Neural cell (in vitro differentiated cells): ENCODE measurements around the gene MAGI1. TPM values are rescaled to one million over a fixed set of nuclear protein-coding genes. Genes with fewer than 3 reads are reported as not detected.

Experiments
- H2AFZ ChIP-seq: fragments of 200-600, 300-800 bp; sonication (generic), shearing (Covaris generic); 2 replicates; pipeline ENCODE4 v1.6.0; 2014; ENCODE audit warnings: low read depth, mild to moderate bottlenecking, antibody characterized with exemption, low read length, moderate library complexity
- H3F3A ChIP-seq: fragments of 200-600 bp; shearing (Covaris generic); 2 replicates; pipeline ENCODE4 v1.6.1; 2016; ENCODE audit warnings: mild to moderate bottlenecking, moderate library complexity, mixed read lengths, antibody characterized with exemption, low read length; ENCODE audit not compliant: insufficient read depth, poor library complexity, severe bottlenecking
- H3K27ac ChIP-seq: fragments of 200-600, 300-800 bp; sonication (generic), shearing (Covaris generic); 2 replicates; pipeline ENCODE4 v1.5.1; 2014; ENCODE audit warnings: mild to moderate bottlenecking, low read length, moderate library complexity
- H3K27me3 ChIP-seq: fragments of 300-800, 200-600 bp; sonication (generic), shearing (Covaris generic); 2 replicates; pipeline ENCODE4 v1.6.0; 2014; ENCODE audit warnings: mild to moderate bottlenecking, low read depth, low read length, moderate library complexity; ENCODE audit not compliant: insufficient read depth
- H3K36me3 ChIP-seq: fragments of 300-800, 200-600 bp; sonication (generic), shearing (Covaris generic); 2 replicates; pipeline ENCODE4 v1.5.1; 2014; ENCODE audit warnings: mild to moderate bottlenecking, antibody characterized with exemption, low read length, moderate library complexity; ENCODE audit not compliant: insufficient read depth
- H3K4me2 ChIP-seq: fragments of 300-800, 200-600 bp; sonication (generic), shearing (Covaris generic); 2 replicates; pipeline ENCODE4 v1.6.0; 2014; ENCODE audit warnings: mild to moderate bottlenecking, low read length
- H3K4me3 ChIP-seq: fragments of 300-800, 200-600 bp; sonication (generic), shearing (Covaris generic); 2 replicates; pipeline ENCODE4 v1.5.1; 2014; ENCODE audit warnings: mild to moderate bottlenecking, low read length, moderate library complexity
- H3K79me2 ChIP-seq: fragments of 200-600 bp; shearing (Covaris generic); replicated peaks from 2 replicates; pipeline ENCODE4 v1.6.0; 2014; ENCODE audit warnings: mild to moderate bottlenecking, low read length, moderate library complexity; ENCODE audit not compliant: insufficient read depth
- H3K9ac ChIP-seq: fragments of 300-800, 200-600 bp; sonication (generic), shearing (Covaris generic); 2 replicates; pipeline ENCODE4 v1.6.1; 2016; ENCODE audit warnings: mild to moderate bottlenecking, low read length, mixed read lengths
- H3K9me2 ChIP-seq: fragments of 200-600 bp; shearing (Covaris generic); 2 replicates; pipeline ENCODE4 v1.6.1; 2016; ENCODE audit warnings: mild to moderate bottlenecking, low read length, mixed read lengths; ENCODE audit not compliant: insufficient read depth
- H3K9me3 ChIP-seq: fragments of 200-600, 300-800 bp; sonication (generic), shearing (Covaris generic); 2 replicates; pipeline ENCODE4 v1.6.1; 2016; ENCODE audit warnings: mild to moderate bottlenecking, mixed run types, low read length, moderate library complexity, mixed read lengths
- H4K20me1 ChIP-seq: fragments of 200-600 bp; shearing (Covaris generic); 2 replicates; pipeline ENCODE4 v1.6.1; 2016; ENCODE audit warnings: mild to moderate bottlenecking, mixed run types; ENCODE audit not compliant: insufficient read depth
- CTCF ChIP-seq: fragments of 450-650 bp; IDR thresholded peaks from 2 replicates; pipeline ENCODE4 v1.5.1; 2014; ENCODE audit warnings: antibody characterized with exemption, mild to moderate bottlenecking, moderate library complexity; ENCODE audit not compliant: poor library complexity, severe bottlenecking
- EP300 ChIP-seq: fragments of 450-650 bp; conservative IDR thresholded peaks from 2 replicates; pipeline ENCODE4 v1.6.1; 2014; ENCODE audit warnings: antibody characterized with exemption, mild to moderate bottlenecking, moderate library complexity; ENCODE audit not compliant: poor library complexity, severe bottlenecking
- EZH2 ChIP-seq: fragments of 200-600, 300-800 bp; shearing (Covaris generic), sonication (generic); IDR thresholded peaks from 2 replicates; pipeline ENCODE4 v1.6.1; 2014; ENCODE audit warnings: antibody characterized with exemption, low read length, borderline replicate concordance, mild to moderate bottlenecking; ENCODE audit not compliant: insufficient read depth, poor library complexity, severe bottlenecking
- MXI1 ChIP-seq: fragments of 450-650 bp; conservative IDR thresholded peaks from 2 replicates; pipeline ENCODE4 v1.6.1; 2014; ENCODE audit warnings: antibody characterized with exemption, mild to moderate bottlenecking; ENCODE audit not compliant: poor library complexity, severe bottlenecking
- POLR2AphosphoS5 ChIP-seq: IDR thresholded peaks from 2 replicates; pipeline ENCODE4 v1.6.1; 2012
- RAD21 ChIP-seq: fragments of 450-650 bp; conservative IDR thresholded peaks from 2 replicates; pipeline ENCODE4 v1.6.1; 2014; ENCODE audit warnings: antibody characterized with exemption, mild to moderate bottlenecking, moderate library complexity
- SMC3 ChIP-seq: fragments of 450-650 bp; conservative IDR thresholded peaks from 2 replicates; pipeline ENCODE4 v1.6.1; 2014; ENCODE audit warnings: antibody characterized with exemption, mild to moderate bottlenecking, moderate library complexity; ENCODE audit not compliant: poor library complexity
- TAF1 ChIP-seq: IDR thresholded peaks from 2 replicates; pipeline ENCODE4 v1.6.1; 2012; ENCODE audit warnings: low read depth
- polyA plus RNA-seq: library from polyadenylated mRNA; depleted of rRNA; stranded (reverse); fragments of >200 nt; gene quantifications from 2 replicates; pipeline ENCODE4 v1.2.3, GENCODE V29; 2014
- TF ChIP-seq, protein P1 (sequence below): IDR thresholded peaks from 2 replicates; pipeline ENCODE4 v1.6.1; 2012; ENCODE audit warnings: borderline replicate concordance

The MAGI1 gene
- polyA plus RNA-seq, 1 donor from 2014 or later = 44.7 TPM

- no peaks in the 10 kb centered on the region for H3K9me2 ChIP-seq
- H3F3A ChIP-seq = no peaks in the 10 kb centered on the region
- TF ChIP-seq TAF1 = no peak
- TF ChIP-seq CTCF = no peak
- no peak for TF ChIP-seq POLR2AphosphoS5
- no peak for TF ChIP-seq SMC3
- TF ChIP-seq, protein P1, sequence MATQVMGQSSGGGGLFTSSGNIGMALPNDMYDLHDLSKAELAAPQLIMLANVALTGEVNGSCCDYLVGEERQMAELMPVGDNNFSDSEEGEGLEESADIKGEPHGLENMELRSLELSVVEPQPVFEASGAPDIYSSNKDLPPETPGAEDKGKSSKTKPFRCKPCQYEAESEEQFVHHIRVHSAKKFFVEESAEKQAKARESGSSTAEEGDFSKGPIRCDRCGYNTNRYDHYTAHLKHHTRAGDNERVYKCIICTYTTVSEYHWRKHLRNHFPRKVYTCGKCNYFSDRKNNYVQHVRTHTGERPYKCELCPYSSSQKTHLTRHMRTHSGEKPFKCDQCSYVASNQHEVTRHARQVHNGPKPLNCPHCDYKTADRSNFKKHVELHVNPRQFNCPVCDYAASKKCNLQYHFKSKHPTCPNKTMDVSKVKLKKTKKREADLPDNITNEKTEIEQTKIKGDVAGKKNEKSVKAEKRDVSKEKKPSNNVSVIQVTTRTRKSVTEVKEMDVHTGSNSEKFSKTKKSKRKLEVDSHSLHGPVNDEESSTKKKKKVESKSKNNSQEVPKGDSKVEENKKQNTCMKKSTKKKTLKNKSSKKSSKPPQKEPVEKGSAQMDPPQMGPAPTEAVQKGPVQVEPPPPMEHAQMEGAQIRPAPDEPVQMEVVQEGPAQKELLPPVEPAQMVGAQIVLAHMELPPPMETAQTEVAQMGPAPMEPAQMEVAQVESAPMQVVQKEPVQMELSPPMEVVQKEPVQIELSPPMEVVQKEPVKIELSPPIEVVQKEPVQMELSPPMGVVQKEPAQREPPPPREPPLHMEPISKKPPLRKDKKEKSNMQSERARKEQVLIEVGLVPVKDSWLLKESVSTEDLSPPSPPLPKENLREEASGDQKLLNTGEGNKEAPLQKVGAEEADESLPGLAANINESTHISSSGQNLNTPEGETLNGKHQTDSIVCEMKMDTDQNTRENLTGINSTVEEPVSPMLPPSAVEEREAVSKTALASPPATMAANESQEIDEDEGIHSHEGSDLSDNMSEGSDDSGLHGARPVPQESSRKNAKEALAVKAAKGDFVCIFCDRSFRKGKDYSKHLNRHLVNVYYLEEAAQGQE = no peak
- no peak for TF ChIP-seq MXI1
- TF ChIP-seq EP300 = no peak
- no peak overlapping the region for H3K27ac ChIP-seq
- H3K4me2 ChIP-seq = no peak overlapping the region
- H3K4me3 ChIP-seq = no peak overlapping the region
- H2AFZ ChIP-seq = no peak overlapping the region
- H3K36me3 ChIP-seq = no peaks in the 10 kb centered on the region
- H3K9ac ChIP-seq = no peak overlapping the region
- H4K20me1 ChIP-seq = no peaks in the 10 kb centered on the region
- H3K79me2 ChIP-seq = no peaks in the 10 kb centered on the region
- no peaks in the 10 kb centered on the region for H3K9me3 ChIP-seq
- no peaks in the 10 kb centered on the region for H3K27me3 ChIP-seq
Observed at GRCh38 chr3:65326574-65326973, 712.1 kb downstream of the MAGI1 start.

- Histone ChIP-seq H3K9ac (no peak overlapping the region), H3F3A (no peaks in the 10 kb centered on the region), H3K36me3 (no peaks in the 10 kb centered on the region), H3K4me2 (no peak overlapping the region), H3K27ac (no peak overlapping the region), H3K9me3 (no peaks in the 10 kb centered on the region), H3K79me2 (no peaks in the 10 kb centered on the region), H3K4me3 (no peak overlapping the region), H3K27me3 (no peaks in the 10 kb centered on the region), H3K9me2 (no peaks in the 10 kb centered on the region), H2AFZ (no peak overlapping the region), H4K20me1 (no peaks in the 10 kb centered on the region)
- no peak for TF ChIP-seq EP300
- no peak for TF ChIP-seq TAF1
- no peak for TF ChIP-seq EZH2
- no peak for TF ChIP-seq POLR2AphosphoS5
- no peak for TF ChIP-seq MXI1
- TF ChIP-seq, protein P1 = no peak
- no peak for TF ChIP-seq RAD21
- no peak for TF ChIP-seq CTCF
- TF ChIP-seq SMC3 = no peak
Observed at GRCh38 chr3:65322910-65323309, 715.8 kb downstream of the MAGI1 start.
